Bronchial epithelial cell (primary cell): Measurements from ENCODE around the gene HOXA6. TPM values are rescaled to one million over a fixed set of nuclear protein-coding genes. Genes with fewer than 3 reads are reported as not detected.

Experiments used
- DNase-seq: peaks from one replicate; pipeline ENCODE4 v3.0.0-alpha.2; 2010; ENCODE audit warnings: low read depth
- FAIRE-seq: peaks from 2 replicates; lab custom pipeline; 2011; peaks lifted over from hg19 to GRCh38; lab: Jason Lieb, UNC
- H3K27me3 ChIP-seq: 2 replicates; pipeline ENCODE4 v1.5.1; 2011; ENCODE audit warnings: low read length; ENCODE audit not compliant: control insufficient read depth, insufficient read depth
- H3K36me3 ChIP-seq: 2 replicates; pipeline ENCODE4 v1.5.1; 2011; ENCODE audit warnings: low read length; ENCODE audit not compliant: control insufficient read depth, insufficient read depth
- H3K4me3 ChIP-seq: 2 replicates; pipeline ENCODE4 v1.5.1; 2011; ENCODE audit warnings: mild to moderate bottlenecking, low read depth, low read length, control low read depth
- CTCF ChIP-seq: IDR thresholded peaks from 2 replicates; pipeline ENCODE4 v1.5.1; 2011; ENCODE audit warnings: mild to moderate bottlenecking, moderate library complexity, low read length, control low read depth, inconsistent platforms; ENCODE audit not compliant: insufficient read depth, severe bottlenecking
- total RNA-seq: library from RNA; depleted of rRNA; stranded (reverse); fragments of >200 nt; gene quantifications from 2 replicates; pipeline ENCODE4 v1.2.1, GENCODE V29; 2014

The HOXA6 gene
- total RNA-seq, 1 donor from 2014 or later: 0.53 TPM

DNA sequence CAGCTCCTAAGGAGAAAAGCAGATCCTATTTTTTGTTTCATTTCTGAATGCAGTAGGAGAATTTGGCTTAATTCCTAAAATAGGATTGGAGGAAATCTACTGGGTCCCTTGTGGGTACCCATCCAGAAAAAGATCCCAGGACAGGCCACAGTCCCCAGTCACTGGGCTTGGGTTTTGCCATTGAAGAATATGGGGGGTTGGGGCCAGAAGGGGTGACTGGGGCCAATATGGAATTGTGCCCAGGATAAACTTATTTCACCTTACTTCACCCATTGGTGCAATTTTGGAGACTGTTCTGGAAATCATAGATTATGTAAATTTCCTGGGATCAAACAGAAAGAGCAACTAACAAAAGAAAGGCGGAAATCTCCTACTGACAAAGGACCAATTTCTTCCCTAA lies 9.1 kb downstream of the HOXA6 start:
- DNase-seq (no peak), FAIRE-seq (no peak)
- Histone ChIP-seq H3K27me3 (peaks cover 72% of the 10 kb centered on the region), H3K36me3 (no peaks in the 10 kb centered on the region), H3K4me3 (no peak overlapping the region)
- TF ChIP-seq CTCF: no peak

DNA sequence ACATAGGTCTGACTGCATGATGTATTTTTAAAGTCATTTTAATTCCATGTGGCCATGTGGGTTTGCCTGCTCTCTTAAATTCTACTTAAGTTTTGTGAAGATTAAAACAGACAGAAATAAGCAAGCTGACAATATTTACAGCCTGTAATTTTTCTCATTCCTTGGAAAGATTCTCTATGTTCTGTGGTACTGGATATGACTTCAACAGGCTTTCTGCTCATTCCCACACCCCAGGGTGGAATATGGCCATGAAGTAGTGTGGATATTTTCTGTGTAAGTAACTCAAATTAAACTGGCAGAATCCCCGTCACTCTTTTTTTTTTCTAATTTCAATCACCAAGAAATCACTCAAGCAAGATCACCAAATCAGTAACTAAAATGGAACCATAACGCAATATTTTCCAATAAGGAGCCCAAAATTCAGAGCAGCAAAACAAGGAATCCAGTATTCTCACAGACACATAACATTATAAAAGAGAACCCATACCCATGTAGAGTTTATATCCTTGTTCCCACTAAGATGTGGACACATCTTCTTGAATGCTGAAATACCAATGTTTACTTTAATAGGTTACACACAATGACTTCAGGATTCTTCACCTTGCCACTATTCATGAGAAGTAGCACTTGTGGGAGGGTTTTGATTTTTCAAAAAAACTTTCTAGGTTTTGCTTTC lies 9.8 kb downstream of the HOXA6 start:
- no peaks in the 10 kb centered on the region for H3K36me3 ChIP-seq
- no peak overlapping the region for H3K4me3 ChIP-seq
- peaks cover 68% of the 10 kb centered on the region for H3K27me3 ChIP-seq
- TF ChIP-seq CTCF: no peak
- FAIRE-seq: no peak
- DNase-seq: no peak

- no peak for FAIRE-seq
- Histone ChIP-seq H3K27me3 (peaks cover 57% of the 10 kb centered on the region), H3K4me3 (no peak overlapping the region), H3K36me3 (no peaks in the 10 kb centered on the region)
- TF ChIP-seq CTCF: no peak
- no peak for DNase-seq
Measured at GRCh38 chr7:27134392-27134791, 13.2 kb downstream of the HOXA6 start.

DNA sequence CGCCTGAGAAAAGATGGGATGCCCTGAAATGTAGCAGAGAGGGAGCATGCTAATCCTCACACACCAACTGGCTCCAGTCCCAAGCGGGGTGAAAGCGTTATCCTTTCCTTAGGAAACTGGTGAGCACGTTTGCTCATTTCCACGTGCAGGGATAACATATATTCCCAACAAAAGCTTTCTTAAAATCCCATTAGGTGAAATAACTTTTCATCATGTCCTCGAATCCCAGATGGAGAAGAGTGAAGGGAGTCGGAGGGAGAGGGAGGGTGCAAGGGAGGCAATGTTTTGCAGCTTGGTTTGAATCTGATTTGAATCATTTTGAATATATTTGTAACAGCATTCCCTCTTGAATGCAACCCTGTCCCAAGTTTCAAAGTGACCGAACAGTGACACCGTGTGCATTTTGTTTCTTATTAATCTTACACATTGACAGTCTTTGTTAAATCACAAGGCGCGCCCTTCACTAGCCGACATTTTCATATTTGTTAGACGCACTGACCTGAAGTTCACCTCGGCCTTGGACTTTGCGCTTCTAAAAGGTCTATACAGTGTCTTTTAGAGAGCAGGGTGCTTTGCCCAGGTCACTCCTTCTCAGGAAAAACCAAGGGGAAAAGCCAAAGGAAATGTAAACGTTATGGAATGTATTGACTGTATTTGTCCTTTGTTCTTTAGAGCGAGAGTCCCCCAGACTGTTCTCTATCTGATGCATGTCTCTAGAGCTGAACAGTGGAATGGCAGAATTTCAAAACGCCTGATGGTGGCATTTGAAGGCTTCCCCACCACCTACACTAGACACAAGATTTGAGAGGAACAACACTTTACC lies 14.0 kb downstream of the HOXA6 start:
- no peak for TF ChIP-seq CTCF
- Histone ChIP-seq H3K27me3 (peaks cover 58% of the 10 kb centered on the region), H3K4me3 (no peak overlapping the region), H3K36me3 (no peaks in the 10 kb centered on the region)
- FAIRE-seq (no peak), DNase-seq (no peak)

DNA sequence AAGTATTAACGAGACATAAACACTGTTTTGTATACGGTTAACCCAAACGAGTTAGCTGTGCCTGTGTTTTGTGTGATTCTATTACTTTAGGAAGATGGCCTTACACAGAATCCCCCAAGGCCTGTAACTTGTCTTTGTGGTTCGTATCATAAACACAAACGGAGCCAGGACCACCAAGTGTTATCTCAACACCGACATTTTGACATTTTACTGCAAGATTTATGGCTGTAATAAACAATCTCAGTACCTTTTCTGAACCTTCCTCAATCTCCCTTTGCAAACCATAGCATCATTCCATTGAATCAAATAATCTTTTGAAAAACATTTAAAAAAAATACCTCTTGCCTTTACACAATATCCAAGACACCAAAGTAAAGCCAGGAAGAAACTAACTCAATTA lies 14.6 kb downstream of the HOXA6 start:
- no peak for DNase-seq
- H3K27me3 ChIP-seq: peaks cover 58% of the 10 kb centered on the region
- H3K36me3 ChIP-seq: no peaks in the 10 kb centered on the region
- TF ChIP-seq CTCF: no peak
- no peak overlapping the region for H3K4me3 ChIP-seq
- no peak for FAIRE-seq
